ENCODE results near the gene OR5K3.

DNA sequence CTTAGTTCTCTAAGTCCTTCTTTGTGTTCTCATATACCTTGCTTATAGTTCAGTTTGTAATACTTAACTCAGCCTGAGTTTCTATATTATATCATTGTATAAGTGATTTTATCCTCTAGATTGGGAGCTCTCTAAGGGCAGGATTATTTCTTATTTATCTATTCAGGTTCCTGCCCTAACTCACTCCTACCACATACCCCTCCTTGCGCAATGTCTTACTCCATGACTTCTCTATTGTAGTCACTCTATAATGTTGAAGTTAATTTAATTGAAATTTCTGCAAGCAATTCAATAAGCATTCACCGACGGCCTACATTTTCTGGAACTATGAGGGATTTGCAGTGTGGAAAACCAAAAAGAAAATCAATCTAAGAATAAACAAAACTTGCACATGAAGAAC, 40.4 kb upstream of the OR5K3 start:
- TF ChIP-seq EZH2 (optimal IDR thresholded peaks at IDR 0.05; ENCODE audit: low read depth, low read length) = no peak
- no peak for TF ChIP-seq CTCF (IDR thresholded peaks at IDR 0.05; ENCODE audit: low read length)
